Embryonic facial prominence (tissue), 1 donor: ENCODE measurements around the gene RANBP1.
A peak's percentile ranks its signal among the peaks of the same experiment; 100 is the strongest.
"Not testable (repeated sequence)": the region's sequence is repeated elsewhere in the genome, so short reads cannot be mapped to it uniquely, and the experiment has no call there.

Source experiments
- DNase-seq: peaks from one replicate; pipeline ENCODE4 v3.0.0-alpha.2; 2016; ENCODE audit errors: extremely low spot score

RANBP1 gene

DNA sequence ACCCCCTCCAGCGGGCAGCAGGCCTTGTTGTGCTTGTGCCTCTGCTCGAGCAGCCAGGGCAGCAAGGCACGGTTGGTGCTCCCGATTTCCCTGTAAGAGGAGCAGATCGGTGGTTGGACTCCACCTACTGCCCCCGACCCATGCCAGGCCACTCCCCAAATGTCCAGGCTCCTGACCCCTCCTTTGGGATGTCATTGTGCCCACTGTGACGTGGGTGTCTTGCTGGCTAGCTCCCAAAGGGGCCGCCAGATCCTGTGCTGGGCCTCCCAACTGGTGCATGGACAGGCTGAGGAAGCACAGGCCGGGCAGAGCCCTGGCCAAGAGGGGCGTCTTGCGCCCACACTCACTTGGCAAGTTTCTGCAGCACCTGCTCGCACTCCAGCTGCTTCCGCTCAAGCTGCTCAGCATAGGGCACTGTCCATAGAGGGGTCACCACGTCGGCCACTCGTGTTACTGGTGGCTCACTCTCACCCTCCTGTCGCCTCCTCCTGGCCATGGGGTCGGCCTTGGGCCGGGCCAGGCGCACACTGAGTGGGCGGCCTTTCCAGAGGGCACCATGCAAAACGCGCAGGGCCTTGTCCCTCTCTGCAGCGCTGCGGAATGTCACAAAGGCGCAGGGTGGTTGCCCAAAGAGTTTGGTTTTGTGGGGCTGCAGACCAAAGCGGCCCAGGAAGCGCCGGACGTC is at the start of gene RANBP1:
Gene RANBP1 (plus strand): TSS at position 414 of the 685 bp plus-strand sequence. CDS start 81 bp downstream, at position 495.
- no peak for DNase-seq

DNA sequence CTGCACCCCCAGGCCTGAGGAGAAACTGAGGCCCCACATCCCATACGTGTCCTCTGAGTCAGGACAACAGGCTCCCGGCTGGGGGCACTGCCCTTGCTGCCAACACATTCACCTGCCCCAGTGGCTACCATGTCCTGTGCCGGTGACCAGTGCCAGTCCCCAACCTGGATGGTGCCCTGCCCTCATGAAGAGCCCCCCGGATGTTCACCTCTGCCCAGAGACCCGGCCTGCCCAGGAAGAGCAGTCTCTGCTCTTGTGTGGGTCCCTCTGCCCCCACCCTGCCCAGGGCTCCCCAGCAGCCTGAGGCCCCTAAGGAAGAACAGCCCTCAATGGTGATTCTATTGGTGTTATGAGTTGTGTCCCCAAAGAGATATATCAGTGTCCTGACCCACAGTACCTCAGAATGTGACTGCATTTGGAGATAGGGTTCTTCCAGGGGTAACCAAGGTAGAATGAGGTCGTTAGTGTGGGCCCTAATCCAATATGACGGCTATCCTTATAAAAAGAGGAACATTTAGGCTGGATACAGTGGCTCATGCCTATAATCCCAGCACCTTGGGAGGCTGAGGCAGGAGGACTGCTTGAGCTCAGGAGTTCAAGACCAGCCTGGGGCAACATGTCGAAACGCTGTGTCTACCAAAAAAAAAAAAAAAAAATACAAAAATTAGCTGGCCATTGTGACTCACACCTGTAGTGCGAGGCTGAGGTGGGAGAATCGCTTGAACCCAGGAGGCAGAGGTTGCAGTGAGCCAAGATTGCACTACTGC is 49.1 kb upstream of the RANBP1 start:
- no peak for DNase-seq

DNA sequence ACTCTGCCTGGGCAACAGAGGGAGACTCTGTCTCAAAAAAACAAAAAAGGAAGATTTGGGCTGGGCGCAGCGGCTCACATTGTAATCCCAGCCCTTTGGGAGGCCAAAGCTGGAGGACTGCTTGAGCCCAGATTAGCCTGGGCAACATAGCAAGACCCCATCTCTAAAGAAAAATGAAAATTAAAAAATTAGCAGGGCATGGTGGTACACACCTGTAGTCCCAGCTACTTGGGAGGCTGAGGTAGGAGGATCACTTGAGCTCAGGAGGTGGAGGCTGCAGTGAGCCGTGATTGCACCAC is 48.6 kb upstream of the RANBP1 start:
- DNase-seq = not testable (repeated sequence)

DNA sequence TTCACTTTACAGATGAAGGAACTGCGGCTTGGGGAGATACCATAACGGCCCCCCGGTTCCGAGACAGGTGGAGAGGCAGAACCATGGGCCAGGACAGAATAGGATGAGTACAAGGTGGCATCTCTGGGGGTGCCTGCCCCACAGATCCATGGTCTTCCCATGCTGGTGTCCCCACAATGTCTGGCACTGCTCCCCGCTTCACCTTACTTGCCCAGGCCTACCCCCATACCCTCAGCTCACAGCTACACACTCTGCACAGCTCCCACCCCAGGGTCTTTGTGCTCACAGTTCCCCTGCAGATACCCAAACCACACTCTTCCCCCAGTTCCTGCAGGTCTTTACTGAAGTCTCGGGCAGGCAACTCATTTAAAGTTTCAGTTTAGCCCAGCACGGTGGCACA is 47.3 kb upstream of the RANBP1 start:
- no peak for DNase-seq

DNA sequence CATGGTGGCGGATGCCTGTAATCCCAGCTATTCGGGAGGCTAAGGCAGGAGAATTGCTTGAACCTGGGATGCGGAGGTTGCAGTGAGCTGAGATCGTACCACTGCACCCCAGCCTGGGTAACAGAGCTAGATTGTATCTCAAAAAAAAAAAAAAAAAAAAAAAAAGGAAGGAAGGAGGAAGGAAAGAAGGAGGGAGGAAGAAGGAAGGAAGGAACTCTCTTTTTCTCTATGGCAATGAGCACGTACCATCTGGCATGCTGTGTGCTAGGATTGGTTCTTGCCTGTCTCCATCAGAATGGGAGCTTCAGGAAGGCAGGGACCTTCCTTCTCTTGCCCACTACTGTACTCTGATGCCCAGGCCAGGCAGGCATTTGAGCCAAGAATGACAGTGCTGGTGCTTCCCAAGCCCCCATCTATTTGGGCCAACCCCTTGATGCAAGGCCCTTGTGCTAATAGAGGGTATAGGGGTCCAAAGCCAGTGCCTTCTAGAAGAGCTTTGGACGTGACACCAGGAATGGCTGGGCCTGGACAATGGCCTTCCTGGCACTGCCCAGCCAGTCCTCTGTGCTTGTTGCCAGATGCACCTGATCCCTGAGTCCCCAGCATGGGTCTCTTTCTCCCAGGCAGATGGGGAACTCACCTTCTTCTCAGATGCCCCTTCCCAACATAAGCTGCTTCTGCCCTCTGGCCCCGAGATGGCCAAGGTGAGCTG is 46.4 kb upstream of the RANBP1 start:
- DNase-seq = no peak

DNA sequence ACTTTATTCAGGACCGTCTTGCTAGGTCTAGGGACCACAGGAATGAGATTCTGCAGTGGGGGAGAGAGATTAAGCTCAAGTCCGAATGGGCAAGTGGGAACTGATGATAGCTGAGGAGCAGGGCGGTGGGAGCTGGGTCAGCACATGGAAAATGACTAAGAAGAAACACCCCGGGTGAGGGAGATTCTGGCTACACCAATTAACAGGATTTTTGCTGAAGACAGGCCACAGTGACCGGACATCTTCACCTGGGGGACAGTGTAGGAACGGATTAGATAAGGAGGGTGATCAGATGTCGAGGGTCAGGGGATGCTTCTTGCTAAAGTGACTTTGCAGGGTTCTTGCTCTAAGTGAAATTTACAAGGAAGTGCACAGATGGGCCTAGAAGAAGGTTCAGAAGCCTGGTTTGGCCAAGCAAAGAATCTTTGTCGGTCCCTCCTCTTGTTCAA is 44.4 kb upstream of the RANBP1 start:
- no peak for DNase-seq

DNA sequence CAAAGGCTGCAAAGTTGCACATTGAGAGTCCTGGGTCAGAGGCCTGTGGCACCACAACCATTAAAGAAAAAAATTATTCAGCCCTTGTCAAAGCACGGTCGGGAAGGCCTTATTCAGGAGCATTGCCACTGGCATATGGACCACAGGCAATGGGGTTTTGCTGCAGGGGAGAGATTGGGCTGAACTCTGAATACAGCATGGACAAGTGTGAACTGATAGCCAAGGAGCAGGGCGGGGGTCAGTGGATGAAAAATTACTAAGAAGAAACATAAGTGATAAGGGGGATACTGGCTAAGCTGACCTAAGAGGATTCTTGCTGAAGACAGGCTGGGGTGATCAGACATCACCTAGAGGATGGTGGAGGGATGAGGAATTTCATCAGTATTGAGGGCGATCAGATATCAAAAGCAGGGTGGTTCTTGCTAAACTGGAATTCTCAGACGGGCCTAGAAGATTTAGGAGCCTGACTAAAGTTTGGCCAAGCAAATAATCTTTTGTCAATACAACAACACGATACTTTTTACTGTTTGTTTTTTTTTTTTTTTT is 39.2 kb upstream of the RANBP1 start:
- no peak for DNase-seq

DNA sequence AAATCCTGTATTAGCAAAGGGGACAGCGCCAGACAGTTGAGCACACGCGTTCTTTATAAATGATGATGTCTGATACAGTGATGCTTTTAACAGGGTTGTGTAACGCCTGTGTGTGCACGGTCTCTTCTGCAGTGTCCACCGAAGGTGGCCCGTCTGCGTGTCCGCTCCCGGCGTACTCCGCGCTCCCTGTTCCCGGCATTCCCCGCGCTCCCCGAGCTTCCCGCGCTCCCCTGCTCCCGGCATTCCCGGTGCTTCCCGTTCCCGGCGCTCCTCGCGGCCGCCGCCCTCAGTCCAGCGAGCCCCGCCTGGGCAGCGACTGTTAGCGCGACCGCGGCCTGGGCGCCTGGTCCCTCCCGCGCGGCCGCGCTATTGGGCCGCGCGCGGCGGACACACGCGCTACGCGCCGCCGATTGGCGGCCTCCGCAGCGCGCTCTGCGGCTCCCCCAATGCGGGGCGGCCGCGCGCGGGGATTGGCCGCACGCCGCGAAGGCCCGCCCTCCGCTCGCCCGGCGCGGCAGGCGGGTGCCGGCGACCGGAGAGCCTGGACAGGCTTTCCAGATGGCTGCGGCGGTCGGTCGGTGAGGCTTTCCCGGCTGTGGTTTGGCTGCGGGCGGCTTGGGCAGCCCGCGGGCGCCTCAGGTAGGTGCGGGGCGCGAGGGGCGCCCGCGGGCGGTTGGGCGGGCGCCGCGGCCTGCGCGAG is 36.0 kb upstream of the RANBP1 start, which contains the start of gene DGCR8:
Gene DGCR8 (plus strand): TSS at position 497 of the 700 bp plus-strand sequence. CDS start 5,723 bp downstream, outside the sequence.
- peak; percentile 90 for DNase-seq

DNA sequence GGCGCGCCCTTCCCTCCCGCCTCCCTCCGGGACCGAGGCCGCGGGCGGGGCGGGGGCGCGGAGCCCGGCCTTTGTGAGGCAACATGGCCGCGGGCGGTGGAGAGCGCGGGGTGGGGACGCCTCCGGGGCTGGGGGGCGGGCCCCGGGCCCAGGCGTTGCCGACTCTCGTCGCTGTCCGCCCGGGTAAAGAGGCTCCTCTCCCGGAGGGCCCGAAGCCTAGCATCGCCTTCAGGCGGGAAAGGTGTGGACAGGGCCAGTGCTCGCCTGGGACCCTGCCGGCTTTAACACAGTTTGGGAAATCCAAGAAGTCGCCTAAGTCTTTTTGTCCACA is 35.5 kb upstream of the RANBP1 start:
- DNase-seq = no peak

DNA sequence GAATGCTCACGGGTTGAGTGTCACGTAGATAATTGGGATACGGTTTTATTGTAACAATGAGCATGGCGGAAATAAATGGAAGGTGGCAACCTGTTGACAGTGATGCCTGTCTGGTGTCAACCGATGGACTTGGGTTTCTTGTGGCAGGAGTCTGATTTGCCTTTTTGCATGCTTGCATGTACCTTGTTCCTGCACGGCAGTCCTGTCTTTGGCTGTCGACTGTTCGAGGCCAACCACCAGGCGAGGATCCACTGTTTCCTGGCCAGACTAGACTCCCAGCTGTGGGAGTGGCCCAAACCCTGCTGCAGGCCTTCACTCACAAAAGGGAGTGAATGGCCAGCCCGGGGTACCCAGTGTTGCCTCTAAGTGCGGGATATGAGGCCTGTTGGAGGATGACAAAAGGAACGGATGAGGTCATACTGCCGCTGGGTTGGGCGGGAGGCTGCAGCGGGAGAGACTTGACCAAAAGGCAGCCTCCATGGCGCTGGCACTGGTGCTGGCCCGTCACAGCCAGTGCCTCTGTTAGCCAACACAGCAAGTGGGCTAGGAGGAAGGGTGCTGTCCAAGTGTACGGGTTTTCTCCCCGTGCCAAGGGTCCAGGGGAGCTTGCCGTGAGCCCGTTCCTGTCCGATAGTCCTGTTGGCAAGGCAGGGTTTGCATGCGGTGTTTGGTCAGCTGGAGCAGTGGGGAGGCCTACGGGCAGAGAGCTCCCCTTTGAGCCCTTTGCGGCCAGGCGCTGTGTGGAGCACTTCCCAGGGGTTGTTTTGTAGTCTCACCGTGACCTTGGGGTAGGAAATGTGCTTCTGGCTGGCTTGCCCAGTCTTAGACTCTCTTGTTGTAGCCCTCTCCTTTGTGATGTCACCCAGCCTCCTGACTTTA is 34.9 kb upstream of the RANBP1 start:
- DNase-seq = no peak

DNA sequence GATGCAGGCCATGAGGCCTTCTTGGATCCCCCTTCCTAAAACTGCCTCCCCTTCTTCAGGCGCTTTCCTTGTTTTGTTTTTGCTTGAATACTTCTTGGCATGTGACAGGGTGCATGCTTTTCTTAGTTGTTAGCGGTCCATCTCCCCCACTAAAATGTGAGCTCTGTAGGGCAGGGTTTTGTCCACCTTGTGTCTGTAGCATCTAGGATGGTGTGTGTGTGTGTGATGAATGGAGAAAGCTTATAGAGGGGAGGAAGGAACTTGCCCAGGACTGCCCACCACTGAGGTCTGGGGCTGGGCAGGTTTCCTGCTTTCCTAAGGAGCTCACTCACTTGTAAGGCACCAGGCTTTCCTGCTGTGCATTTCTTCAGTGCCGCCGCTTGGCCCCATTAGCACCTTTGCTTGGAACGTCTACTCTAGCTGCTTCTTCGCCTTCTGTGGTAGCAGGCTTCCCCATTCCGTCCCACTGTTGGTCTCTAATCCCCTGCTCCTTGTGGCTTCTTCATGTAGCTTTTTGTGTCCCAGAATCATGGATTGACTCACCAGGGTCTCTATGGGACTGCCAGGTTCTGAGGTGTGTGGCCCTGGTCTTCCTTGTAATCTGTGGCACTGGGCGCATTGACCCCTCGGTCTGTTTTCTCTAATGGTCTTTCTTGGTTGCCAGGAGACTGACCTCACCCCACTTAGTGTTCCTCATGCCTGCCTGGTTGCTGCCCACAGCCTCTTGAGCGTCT is 32.6 kb upstream of the RANBP1 start:
- DNase-seq = no peak

DNA sequence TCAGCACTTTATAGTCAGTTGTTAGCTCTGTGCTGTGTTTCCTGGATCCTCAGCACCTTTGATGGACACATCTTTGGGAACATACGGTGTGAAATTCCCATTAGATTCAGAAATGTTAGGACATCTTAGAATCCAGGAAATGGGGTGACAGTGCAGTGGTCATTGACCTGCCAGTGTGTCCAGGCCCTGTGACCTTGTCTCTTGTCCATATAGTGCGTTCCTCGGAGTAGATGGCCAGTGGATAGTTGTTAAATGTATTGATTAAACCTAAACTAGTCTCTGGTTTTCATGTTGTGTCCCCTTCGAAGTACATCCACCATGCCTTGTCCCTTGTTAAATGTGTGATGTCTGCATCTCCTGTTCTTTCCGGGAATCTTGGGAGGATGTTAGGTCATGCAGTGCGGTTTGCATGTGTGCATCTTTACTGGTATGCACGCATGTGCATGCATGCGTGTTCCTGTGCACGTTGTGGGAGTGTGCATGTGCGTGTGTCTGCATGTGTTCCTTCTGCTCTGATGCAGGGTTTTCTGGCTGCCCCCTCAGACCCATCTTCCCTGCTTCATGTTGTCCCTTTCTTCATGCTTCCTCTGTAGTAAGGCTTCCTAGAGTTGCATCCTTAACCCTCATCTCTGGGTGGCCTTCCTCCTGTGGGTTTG is 31.9 kb upstream of the RANBP1 start:
- no peak for DNase-seq

DNA sequence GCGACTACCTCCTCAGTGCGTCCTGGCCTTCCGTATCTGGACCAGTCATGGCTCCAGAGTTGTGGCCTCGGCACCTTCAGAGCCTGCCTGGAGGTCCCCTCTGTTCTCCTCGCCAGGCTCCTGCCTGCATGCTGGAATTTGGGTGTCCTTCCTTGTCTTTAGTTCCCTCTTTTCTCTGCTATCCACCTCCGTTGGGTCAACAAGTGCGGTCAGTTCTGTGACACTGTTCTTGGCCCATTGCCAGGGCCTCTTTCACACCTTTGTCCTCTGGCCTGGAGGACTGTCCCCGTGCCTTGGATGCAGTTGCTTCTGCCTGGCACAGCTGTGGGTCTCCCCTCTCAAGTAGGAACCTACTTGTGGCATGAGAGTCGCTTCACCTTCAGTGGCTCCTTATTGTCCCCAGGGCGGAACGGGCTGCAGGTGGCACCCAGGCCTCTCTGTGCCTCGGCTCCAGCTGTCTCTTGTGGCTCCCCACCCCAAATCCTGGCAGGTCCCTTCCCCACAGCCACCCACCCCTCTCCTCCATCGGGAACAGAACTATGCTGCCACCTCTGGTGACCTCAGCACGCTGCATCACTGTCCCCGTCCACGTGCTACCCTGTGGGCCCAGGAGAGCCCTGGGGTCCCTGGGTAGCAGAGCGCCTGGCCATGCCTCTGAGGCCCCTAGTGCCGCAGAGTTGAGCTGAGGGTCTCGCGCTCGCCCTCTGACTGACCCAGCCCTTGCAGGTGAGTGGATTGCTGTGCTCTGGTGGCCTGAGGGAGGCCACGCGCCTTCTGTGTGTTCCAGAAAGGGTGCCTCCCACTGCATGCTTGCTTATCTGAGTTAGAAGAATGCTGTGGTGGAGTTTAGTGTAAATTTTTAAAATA is 31.1 kb upstream of the RANBP1 start:
- no peak for DNase-seq

DNA sequence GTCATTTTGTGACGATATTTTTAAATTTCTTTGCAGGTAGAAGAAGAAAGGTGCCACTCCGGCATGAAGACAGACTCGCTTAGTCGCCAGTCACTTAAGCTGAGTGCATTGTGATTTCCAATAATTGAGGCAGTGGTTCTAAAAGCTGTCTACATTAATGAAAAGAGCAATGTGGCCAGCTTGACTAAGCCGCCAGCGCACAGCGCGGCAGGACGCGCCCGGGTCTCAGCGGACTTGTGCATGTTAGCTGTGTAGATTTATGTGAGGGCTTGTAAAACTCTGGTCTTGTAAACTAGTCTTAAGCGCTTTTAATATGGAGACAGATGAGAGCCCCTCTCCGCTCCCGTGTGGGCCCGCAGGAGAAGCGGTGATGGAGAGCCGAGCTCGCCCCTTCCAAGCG is 30.3 kb upstream of the RANBP1 start:
- DNase-seq = no peak

DNA sequence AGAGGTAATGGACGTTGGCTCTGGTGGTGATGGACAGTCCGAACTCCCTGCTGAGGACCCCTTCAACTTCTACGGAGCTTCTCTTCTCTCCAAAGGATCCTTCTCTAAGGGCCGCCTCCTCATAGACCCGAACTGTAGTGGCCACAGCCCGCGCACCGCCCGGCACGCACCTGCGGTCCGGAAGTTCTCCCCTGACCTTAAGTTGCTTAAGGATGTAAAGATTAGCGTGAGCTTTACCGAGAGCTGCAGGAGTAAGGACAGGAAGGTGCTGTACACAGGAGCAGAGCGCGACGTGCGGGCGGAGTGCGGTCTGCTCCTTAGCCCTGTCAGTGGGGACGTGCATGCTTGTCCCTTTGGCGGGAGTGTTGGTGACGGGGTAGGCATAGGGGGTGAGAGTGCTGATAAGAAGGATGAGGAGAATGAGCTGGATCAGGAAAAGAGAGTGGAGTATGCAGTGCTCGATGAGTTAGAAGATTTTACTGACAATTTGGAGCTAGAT is 29.8 kb upstream of the RANBP1 start:
- no peak for DNase-seq

DNA sequence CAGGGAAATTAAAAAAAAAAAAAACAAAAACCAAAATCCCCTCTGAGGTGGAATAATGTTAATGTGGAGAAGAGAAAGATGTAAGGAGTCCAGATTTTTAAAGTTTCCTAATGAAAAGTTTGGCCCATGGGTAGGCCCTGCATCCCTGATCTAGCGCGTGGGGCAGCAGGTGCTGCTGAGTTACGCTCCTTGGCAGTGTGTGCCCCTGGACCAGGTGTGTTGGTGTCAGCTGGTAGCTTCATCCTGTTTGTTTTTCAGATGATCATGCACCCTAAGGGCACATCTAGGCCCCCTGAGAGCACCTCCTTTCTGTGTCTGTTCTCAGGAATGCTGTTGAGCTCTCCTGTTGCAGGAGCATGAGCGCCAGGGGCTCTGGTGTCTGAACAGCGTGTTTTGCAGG is 29.1 kb upstream of the RANBP1 start:
- no peak for DNase-seq

DNA sequence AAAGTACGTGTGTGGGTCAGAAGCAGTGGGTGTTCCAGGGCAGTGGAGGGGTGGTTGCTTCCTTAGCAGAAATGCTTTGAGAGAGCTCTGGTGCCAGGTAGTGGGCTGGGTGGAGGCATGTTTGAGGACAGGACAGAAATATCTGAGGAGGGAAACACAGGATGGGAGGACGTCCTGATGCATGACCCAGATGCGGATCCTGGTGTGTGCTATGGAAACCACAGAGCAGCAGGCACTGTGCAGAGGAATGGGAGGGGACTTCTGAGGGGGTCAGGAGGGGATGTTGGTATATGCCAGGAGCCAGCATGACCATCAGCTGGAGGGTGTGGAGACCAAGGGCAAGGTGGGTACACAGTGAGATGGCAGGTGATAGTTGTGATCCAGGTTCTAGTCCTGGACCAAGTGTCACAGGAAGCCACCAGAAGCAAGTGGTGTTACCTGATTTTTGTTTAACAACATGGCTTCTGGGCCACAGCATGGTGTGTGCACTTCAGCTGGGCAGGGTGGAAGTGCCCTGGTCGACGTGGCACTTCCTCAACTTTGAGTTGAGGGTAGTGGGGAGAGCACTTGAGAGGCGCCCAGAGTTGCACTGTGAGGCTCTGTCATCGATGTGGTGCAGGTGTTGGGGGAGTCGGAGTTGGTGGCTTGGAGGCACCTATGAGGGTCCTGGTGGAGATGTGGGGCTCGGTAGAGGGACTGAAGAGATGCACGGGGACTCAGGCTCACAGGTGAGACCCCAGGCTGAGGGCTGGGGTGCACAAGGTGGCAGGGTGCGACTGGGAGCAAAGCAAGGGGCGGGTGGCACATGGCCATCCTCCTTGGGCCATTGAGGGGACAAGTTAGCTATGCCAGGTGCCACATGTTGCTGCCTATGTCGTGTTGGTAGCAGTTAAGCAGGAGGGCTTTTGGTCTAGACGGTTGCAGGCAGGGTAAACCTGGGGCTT is 28.3 kb upstream of the RANBP1 start:
- DNase-seq = no peak
